AG09319 (cell line): Measurements from ENCODE around the gene SCAF1.

Experiments
- DNase-seq: peaks from one replicate; pipeline ENCODE4 v3.0.0-alpha.2; 2010; ENCODE audit warnings: low read depth; ENCODE audit errors: extremely low read depth
- TF ChIP-seq, protein P1 (sequence below): IDR thresholded peaks from 2 replicates; pipeline ENCODE4 v1.5.1; 2011; ENCODE audit warnings: low read depth, mild to moderate bottlenecking, inconsistent platforms, low read length, moderate library complexity

The SCAF1 gene

DNA sequence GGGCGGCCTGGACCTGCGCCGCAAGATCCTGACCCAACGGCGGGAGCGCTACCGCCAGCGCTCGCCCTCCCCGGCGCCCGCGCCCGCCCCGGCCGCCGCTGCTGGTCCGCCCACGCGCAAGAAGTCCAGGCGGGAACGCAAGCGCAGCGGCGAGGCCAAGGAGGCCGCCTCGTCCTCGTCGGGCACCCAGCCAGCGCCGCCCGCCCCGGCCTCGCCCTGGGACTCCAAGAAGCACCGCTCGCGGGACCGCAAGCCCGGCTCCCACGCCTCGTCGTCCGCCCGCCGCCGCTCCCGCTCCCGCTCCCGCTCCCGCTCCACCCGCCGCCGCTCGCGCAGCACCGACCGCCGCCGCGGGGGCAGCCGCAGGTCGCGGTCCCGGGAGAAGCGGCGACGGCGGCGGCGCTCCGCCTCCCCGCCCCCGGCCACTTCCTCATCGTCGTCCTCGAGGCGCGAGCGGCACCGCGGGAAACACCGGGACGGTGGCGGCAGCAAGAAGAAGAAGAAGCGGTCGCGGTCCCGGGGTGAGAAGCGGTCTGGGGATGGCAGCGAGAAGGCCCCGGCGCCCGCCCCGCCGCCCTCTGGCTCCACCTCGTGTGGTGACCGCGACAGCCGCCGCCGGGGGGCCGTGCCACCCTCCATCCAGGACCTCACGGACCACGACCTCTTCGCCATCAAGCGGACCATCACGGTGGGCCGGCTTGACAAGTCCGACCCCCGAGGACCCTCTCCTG is 10.0 kb downstream of the SCAF1 start:
- TF ChIP-seq, protein P1, sequence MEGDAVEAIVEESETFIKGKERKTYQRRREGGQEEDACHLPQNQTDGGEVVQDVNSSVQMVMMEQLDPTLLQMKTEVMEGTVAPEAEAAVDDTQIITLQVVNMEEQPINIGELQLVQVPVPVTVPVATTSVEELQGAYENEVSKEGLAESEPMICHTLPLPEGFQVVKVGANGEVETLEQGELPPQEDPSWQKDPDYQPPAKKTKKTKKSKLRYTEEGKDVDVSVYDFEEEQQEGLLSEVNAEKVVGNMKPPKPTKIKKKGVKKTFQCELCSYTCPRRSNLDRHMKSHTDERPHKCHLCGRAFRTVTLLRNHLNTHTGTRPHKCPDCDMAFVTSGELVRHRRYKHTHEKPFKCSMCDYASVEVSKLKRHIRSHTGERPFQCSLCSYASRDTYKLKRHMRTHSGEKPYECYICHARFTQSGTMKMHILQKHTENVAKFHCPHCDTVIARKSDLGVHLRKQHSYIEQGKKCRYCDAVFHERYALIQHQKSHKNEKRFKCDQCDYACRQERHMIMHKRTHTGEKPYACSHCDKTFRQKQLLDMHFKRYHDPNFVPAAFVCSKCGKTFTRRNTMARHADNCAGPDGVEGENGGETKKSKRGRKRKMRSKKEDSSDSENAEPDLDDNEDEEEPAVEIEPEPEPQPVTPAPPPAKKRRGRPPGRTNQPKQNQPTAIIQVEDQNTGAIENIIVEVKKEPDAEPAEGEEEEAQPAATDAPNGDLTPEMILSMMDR = no peak
- no peak for DNase-seq

DNA sequence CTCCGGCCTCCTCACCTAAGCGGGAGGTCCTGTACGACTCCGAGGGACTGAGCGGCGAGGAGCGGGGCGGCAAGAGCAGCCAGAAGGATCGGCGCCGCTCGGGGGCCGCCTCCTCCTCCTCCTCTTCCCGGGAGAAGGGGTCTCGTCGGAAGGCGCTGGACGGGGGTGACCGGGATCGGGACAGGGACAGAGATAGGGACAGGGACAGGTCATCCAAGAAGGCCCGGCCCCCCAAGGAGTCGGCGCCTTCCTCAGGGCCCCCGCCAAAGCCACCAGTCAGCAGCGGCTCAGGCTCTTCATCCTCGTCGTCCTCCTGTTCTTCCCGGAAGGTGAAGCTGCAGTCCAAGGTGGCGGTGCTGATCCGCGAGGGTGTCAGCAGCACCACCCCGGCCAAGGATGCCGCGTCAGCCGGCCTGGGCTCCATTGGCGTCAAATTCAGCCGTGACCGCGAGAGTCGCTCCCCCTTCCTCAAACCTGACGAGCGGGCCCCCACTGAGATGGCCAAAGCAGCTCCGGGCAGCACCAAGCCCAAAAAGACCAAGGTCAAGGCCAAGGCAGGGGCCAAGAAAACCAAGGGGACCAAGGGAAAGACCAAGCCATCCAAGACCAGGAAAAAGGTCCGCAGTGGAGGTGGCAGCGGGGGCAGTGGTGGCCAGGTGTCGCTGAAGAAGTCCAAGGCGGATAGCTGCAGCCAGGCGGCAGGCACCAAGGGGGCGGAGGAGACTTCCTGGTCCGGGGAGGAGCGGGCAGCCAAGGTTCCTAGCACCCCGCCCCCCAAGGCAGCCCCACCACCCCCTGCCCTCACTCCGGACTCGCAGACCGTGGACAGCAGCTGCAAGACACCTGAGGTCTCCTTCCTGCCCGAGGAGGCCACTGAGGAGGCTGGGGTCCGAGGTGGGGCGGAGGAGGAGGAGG is 10.8 kb downstream of the SCAF1 start:
- no peak for DNase-seq
- TF ChIP-seq, protein P1 = no peak

DNA sequence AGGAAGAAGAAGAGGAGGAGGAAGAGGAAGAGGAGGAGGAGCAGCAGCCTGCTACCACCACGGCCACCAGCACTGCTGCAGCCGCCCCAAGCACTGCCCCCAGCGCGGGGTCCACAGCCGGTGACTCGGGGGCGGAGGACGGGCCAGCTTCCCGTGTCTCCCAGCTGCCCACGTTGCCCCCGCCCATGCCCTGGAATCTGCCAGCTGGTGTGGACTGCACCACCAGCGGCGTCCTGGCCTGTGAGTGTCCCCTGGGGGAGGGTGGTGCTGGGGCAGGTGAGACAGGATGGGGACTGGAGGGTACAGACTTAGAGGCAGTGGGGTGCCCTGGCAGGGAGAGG is 11.4 kb downstream of the SCAF1 start:
- DNase-seq = no peak
- TF ChIP-seq, protein P1 = no peak

DNA sequence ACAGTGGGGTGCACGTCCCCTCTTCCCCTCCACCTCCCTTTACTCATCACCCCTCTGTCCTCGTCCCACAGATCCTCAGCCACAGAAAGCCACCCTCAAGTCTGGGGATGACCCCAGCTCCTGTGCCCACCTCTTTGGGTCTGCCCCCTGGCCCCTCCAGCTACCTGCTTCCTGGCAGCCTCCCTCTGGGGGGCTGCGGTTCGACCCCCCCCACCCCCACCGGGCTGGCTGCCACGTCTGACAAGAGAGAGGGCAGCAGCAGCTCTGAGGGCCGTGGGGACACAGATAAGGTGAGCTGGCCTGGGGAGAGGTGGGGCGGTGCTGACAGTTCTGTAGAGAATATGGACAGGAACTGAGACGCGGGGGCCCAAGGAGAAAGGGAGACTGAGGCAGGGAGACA is 12.6 kb downstream of the SCAF1 start:
- no peak for DNase-seq
- TF ChIP-seq, protein P1 = no peak

DNA sequence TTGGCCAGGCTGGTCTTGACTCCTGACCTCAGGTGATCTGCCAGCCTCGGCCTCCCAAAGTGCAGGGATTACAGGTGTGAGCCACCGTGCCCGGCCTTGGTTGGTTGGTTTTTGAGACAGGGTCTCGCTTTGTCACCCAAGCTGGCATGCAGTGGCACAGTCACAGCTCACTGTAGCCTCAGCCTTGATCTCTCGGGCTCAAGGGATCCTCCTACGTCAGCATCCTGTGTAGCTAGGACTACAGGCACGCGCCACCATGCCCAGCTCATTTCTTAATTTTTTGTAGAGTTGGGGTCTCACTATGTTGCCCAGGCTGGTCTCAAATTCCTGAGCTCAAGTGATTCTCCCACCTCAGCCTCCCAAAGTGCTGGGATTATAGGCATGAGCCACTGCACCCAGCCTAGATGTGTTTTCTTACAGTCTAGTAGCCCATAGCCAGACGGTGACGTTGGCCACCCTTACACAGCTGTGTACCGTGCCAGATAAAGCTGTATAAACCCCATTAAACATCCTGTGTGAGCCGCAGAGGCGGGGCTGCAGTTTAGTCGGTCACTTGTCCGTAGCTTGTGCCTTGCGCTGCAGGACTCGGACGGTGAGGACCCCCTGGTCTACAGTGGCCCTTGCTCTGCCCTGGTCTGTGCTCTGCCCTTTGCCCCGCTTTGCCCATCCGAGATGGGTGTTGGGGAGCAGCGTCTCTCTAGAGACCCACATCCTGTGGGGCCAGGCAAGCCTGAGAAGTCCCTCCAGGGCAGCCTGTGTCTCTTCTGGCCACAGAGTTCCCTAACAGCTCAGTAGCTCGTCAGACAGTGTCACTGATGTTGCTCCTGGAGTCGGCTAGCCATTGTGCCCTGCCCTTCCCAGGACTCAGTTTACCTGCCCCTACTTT is 13.8 kb downstream of the SCAF1 start:
- TF ChIP-seq, protein P1 = no peak
- no peak for DNase-seq

DNA sequence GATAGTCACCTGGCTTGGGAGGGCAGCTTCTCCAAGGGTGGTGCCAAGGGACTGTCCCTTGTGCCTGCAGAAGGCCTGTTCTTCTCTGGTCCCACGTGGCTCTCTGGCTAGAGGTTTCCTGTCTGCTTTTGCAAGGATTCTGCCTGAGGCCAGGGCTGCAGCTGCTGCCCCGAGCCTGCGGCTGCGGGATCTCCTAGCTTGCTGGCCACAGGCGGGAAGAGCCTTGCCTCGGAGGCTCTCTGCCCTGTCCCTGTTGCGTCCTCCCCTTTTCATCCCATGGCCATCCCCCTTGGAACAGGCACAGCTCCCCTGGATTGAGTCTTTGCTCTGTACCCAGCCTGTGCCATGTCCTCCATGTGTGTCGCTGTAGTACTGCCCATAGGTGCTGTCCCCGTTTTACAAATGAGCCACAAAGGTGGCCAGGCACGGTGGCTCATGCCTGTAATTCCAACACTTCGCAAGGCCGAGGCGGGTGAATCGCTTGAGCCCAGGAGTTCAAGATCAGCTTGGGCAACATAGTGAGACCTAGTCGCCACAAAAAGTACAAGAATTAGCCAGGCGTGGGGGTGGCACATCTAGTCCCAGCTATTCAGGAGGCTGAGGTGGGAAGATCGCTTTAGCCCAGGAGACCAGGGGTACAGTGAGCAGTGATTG is 14.6 kb downstream of the SCAF1 start:
- TF ChIP-seq, protein P1 = no peak
- DNase-seq = no peak
